Putamen (tissue), 1 donor: ENCODE results near the gene DGKI.
"Not testable (repeated sequence)": the region's sequence is repeated elsewhere in the genome, so short reads cannot be mapped to it uniquely, and the experiment has no call there.

ENCODE experiments used
- DNase-seq: peaks from one replicate; pipeline ENCODE4 v3.0.0-alpha.2; 2016; ENCODE audit warnings: low spot score

The DGKI gene

DNA sequence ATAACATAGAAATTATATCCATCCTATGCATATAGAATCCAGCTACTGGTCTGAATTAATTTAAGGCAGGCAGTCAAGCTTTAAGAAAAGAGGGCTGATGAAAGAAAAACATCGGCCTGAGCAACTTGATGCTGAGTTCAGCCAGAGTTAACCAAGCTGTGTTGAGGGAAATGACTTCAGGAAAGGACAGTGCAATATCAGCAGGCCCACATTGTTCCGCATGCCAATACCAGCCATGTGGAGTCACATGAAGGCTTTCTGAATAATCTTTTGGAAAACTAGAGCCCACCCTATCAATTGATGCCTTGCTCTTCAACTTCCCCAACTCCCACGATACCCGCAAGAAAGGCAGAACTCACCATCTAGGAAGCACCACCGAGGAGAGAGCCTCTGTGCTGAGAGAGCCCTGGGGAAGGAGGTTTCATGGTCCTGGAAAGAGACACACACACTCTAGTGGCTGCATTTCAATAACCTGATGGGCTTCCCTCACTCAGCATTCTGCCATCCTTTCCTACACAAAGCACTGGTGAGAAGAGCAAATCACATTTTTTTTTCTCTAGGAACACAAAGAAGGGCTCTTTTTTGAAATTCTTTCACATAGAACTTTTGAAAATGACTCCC is 377.5 kb downstream of the DGKI start:
- no peak for DNase-seq

GRCh38 chr7:137462847-137463246 is 383.9 kb downstream of the DGKI start:
- DNase-seq, result no peak

GRCh38 chr7:137462074-137462715 is 384.6 kb downstream of the DGKI start:
- no peak for DNase-seq

- DNase-seq, result no peak
Measured at GRCh38 chr7:137458399-137458798, 388.4 kb downstream of the DGKI start.

DNA sequence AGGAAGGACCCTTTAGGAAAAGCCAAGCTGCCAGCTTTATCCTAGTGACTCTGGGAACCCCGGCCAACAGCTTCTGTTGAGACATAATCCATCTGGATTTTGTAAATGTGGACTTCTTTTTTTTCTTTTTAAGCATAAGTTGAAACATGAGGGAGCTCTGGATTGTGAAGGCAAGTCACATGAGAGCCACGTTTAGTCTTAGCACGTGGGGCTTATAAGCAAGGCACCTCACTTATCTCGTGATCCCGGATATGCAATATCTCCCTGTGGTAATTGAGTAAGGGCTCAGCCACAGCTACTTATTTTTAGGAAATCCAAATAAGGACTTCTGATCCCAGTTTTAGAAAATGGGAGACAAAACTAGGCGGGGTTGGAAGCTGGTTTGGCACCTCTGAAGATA is 392.0 kb downstream of the DGKI start:
- no peak for DNase-seq

DNA sequence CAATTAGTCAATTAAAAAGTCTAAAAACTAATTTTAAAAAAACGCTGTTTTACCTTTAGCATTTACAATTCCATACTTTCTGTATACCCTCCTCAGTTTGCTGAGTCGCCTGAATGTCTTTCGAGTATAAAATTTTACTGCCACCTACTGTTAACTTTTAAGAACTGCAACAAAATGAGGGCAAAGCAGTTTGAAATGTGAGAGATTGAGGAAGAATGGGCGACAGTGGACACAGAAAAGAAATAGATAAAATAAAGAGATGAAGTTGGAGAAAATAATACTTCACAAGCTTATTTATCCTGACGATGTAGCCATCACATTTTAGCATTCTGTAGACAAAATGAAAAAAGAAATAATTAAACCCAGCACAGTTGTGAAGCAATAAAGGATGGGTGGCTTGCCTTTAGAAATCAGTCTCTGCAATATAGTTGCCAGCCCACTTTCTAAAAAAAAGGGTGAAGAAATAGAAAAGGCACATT is 392.5 kb downstream of the DGKI start:
- peak; percentile 59 for DNase-seq

DNA sequence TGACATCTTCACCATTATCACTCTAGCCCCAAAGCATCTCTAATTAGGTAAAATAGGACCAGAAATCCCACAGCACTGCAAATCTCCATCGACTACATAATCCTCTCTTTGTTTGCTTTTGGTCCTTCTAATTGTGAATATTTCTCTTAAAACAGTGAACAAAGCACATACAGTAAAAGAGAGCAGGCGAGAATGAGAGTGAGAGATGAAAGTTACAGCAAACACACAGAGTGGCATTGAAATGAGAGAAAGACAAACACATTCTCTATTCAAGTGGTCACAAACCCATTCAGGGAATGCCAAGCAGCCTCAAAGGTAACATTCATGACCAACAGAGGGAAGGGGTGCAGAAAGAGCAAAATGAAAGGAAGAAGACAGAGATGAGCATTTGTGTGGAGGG is 393.4 kb downstream of the DGKI start:
- peak; percentile 71 for DNase-seq

DNA sequence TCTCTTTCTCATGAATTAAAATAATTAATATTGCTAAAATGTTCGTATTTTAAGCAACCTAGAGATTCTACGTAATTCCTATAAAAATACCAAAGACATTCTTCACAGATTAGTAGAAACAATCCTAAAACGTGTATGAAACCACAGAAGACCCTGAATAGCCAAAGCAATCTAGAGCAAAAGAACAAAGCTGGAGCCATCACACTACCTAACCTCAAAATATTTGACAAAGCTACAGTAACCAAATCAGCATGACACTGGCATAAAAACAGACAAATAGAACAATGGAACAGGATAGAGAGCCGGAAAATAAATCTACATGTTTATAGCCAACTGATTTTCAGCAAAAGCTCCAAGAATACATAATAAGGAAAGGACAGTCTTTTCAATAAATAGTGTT is 397.8 kb downstream of the DGKI start:
- no peak for DNase-seq

GRCh38 chr7:137448572-137448971 is 398.2 kb downstream of the DGKI start:
- not testable (repeated sequence) for DNase-seq

DNA sequence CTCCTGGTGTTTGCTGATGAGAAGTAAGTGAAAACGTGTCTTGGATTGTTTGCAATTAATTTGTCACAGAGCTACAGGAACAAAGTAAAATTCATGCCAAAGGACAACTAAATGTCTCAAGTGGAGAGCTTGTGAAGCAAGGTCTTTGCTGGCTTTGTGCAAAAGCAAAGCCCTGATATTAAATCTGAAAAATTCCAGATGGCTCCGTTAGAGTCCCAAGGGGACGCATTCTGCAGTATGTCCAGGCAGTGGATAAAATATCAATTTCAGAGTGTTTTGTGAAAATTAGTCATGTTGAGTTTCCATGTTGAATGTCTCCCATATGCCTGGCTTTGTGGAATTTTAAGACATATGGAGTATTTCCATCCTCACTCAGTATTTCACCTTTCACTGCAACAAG is 400.7 kb downstream of the DGKI start:
- no peak for DNase-seq

DNA sequence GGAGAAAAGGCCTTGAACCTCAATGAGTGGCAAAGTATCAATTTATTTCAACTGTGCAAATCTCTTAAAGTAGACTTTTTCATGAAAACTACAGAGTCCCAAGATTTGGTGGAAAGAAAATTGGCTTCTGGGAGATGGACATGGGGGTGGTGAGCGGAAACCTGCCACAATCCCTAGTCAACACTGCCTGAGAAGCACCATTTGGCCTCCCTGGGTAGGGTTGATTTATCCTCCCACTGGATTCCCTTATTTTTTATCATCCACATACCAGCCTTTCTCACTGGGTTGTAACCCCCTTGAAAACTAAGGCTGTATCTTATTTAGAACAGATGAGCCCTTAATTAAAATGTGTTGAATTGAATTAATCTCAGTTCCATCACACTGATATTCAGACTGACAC is 401.5 kb downstream of the DGKI start:
- no peak for DNase-seq

- DNase-seq, result no peak
Measured at GRCh38 chr7:137443616-137444015, 403.2 kb downstream of the DGKI start.

- no peak for DNase-seq
Measured at GRCh38 chr7:137441451-137441850, 405.3 kb downstream of the DGKI start.

GRCh38 chr7:137439829-137440825 is 406.6 kb downstream of the DGKI start:
- DNase-seq, result peak; percentile 56

DNA sequence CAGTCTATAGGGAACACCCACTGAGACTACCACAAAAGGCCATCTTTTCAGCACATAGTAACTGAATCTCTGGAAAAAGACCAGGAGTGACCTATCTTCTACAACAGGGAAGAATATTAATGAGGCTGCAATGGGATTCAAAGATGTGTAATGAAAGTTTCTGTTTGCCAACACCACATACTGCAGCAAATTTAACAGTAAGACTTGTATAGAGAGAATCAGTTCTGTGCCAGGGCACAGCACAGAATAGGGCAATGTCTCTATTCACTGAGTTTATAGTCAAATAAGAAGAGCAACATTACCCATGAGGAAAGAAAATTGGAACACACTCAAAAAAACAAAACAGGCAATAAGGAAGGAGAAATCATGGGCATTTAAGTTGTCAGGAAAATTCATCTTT is 411.8 kb downstream of the DGKI start:
- DNase-seq, result no peak

- no peak for DNase-seq
Measured at GRCh38 chr7:137434530-137434929, 412.2 kb downstream of the DGKI start.

DNA sequence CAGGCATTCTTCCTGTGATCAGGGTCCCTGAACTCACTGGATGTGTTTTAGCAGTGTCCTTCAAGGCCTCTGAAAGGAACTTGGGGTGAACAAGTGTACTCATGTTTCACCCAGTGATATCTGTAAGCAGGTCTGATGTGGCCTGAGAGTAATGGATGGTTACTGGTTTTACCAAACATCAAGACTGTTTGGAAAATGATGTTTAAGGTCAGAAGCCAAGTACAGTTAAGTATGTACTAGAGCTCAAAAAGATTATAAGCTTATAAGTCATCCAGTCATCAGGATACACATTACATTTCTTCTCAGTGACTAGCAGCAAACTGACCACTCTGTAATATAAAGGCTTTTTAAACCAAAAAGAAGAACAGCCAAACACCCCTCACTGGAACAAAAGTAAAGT is 423.5 kb downstream of the DGKI start:
- no peak for DNase-seq

DNA sequence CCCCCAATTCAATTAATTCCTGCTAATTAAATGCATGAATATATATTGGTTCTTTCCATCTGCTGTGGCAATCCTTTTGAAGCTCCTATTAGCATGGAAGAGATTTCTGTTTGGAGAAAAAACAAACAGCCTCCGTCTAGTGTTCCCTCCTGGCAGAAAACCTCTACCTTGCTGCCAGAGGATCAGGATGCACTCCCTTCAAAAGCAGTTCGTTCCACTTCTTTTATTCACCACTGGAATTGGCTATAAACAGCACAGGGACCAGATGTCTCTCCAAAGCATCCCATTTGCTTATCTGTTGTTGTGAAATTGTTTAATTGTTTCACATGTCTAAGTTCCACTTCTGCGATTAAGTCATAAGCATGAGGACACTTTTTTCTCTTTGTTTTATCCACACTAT is 425.4 kb downstream of the DGKI start:
- DNase-seq, result no peak

DNA sequence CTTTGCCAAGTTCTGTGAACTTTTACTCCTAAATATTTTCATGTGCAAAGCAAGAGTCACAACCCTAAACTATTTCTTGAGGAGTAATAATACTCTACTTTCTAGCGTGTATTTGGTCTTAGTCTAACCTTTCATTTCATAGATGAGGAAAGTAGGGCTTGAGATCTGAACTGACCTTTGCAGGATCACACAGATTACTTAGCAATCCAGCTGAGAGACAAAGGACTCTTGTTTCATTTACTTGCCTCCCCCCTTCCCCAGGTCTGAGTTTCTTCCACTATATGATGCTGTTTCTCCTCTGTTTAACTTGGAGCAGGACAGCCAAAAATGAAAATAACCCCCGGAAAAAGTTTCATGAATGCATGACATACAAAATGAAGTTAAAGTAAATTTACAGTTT is 427.9 kb downstream of the DGKI start:
- no peak for DNase-seq

DNA sequence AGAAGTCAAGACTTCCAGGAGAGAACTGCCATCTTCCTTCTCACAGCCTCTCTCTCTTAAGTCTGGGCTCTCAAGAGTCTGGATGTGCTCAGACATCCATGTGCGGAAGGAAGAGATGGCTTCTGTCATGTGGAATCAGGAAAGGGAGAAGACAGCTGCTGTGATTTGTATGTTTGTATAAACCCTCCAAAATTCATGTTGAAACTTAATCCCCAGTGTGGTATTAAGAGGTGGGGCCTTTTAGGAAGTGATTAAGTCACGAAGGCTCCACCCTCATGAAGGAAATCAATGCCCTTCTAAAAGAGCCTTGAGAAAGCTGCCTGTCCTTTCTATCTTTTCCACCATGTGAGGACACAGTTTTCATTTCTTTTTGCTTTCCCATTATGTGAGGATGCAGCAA is 429.3 kb downstream of the DGKI start:
- no peak for DNase-seq

- DNase-seq, result no peak
Measured at GRCh38 chr7:137413901-137414300, 432.9 kb downstream of the DGKI start.

GRCh38 chr7:137411446-137411845 is 435.3 kb downstream of the DGKI start:
- no peak for DNase-seq

DNA sequence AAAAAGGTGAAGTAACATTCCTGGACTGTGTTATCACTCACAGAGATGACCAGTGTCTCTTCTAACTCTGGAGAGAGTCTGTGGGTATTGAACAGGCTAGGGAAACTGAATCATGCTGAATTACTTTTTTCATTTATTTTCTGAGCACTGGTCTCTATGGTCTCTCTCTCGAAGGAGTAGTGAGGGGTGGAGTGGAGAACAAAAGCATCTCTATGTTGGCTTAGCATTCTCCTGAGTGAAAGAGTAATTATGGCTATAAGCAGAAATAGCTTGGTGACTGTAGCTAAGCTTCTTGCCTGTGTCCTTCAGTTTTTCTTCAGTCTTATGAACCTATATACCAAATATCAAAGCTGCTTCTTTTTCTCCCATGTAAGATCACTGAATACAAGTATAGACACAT is 438.6 kb downstream of the DGKI start:
- no peak for DNase-seq
